CD4-positive, alpha-beta T cell treated with Interferon alpha-2 for 1 hour (primary cell): ENCODE results near the gene CTNNA2.
"Not testable (repeated sequence)": the region's sequence is repeated elsewhere in the genome, so short reads cannot be mapped to it uniquely, and the experiment has no call there.

Source experiments
- DNase-seq, 2 donors: peaks; one replicate each; pipeline ENCODE4 v3.0.0-alpha.2; 2020 to 2022

Gene CTNNA2

DNA sequence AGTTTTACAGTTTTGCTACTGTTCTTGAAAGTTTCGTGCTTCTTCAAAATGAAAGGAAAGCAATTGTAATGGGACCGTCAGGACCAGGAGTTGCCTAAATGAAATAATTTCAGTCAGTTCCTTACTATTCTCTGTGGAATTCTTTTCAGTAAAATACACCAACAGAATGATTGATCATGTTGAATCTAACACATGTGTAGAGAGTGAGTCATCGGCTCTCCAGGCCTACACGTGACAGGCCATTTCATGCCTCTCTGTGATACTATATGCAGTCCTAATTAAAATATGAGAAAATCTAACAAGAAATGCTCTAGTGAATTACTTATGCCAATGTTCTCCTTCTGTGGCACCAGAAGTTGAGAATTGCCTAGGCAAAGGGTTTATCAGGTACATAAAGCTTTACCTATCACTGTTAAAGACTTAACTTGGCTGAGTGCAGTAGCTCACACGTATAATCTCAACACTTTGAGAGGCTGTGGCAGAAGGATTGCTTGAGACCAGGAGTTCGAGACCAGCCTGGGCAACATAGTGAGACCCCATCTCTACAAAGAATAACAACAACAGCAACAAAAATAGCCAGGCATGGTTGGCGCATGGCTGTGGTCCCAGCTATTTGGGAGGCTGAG lies 592.3 kb downstream of the CTNNA2 start:
- no peak for DNase-seq

- no peak for DNase-seq
Observed at GRCh38 chr2:80111185-80111584, 598.3 kb downstream of the CTNNA2 start.

DNA sequence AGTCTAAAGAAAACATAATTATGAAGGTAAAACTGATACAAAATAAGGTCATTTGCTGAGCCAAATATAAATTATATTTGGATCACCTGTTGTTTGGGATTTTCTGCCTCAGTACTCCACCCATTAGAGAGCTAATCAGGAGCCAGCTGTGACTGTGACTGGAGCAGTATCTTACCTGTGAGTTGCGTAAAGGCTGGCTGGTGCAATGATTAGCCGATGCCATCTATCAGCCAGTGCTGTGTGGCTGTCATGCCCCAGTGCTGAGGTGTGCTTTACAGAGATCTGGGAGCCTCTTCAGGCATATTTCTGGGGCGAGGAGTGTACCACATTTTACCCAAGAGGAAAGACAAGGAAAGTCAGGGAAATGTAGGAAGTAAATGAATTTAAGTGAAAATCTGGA lies 599.9 kb downstream of the CTNNA2 start:
- DNase-seq, result no peak

DNA sequence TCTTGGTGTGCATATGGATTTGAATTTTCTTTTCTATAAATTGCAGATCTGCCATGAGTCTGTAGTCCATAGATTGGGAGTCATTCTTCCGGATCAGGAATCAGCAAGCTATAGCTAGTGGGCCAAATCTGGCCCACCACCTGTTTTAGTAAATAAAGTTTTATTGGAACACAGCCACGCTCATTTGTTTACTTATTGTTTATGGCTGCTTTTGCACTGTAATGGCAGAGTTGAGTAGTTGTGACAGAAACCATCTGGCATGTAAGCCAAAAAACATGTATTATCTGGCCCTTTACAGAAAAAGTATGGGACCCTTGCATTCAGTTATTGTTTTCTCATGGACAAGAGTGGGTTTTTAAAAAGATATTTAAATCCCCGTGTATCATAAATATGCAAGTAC lies 600.5 kb downstream of the CTNNA2 start:
- no peak for DNase-seq

DNA sequence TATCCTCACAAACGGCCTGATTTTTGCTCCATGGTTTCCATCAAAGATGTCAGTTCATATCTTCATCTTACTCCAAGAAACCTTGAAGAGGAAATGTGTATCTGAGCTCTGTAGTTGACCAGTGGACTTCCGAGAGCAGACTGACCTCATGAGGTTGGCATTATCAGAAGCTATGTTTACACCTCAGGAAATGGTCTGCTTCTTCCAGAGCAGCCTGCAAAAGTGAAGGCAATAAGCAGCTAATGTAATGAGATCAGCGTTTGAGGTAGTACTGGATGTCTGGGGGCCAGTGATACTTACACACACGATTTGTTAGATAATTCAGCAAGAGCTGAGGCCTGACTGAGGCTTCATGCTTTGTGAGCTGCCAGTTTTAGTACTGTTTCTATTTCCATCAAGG lies 602.0 kb downstream of the CTNNA2 start:
- no peak for DNase-seq

DNA sequence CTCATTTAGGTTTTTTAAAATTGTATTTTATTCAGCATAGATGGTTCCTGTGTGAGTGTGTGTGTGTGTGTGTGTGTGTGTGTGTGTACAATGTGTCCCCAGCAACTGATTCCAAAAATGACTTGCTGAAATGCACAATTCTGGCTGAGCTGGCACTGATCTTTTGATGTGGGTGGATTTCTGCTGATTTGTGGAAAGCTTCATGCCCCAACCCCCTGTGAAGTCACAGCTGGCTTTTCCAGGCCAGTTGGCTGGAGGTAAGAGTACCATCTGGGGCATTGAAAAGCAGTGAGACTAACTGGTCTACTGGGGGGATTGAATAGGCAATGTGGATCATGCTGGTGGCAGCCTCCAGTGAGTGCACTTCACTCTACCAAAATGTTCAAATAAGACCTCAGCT lies 604.5 kb downstream of the CTNNA2 start:
- no peak for DNase-seq

DNA sequence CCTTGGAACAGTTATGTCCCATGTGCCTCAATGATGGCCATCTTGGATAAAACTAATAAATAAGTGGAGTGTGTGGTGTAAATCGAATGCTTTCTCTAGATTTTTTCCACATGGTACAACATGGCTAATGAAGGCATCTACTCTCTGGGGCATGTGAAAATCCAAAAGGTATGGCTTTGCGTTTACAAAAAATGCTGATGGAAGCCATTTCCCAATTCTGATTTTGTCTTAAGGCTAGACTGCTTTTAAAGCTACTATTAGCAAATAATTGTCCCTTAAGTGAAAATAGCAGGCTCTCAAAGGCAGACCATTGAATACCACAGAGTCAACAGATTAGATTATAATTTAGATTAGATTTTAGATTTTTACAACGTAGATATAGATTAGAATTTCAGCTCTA lies 608.0 kb downstream of the CTNNA2 start:
- DNase-seq, result no peak

DNA sequence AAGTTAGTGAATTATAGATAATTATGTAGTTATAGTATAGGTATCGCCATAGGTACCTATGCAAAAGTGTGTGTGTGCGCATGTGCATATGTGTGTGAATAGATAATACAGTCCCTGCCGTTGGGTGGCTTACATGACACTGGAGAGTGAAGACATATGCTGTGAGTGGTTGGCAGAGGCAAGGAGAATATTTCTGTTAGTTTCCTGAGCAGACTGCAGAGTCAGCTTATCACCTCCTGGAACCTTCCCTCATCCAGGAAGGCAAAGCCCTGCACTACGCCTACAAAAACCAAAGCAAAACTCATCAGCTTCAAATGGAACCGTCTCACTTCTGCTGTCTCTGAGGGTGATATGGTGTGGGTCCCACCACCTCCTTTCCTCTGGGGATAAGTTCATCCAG lies 609.8 kb downstream of the CTNNA2 start:
- DNase-seq, result no peak

DNA sequence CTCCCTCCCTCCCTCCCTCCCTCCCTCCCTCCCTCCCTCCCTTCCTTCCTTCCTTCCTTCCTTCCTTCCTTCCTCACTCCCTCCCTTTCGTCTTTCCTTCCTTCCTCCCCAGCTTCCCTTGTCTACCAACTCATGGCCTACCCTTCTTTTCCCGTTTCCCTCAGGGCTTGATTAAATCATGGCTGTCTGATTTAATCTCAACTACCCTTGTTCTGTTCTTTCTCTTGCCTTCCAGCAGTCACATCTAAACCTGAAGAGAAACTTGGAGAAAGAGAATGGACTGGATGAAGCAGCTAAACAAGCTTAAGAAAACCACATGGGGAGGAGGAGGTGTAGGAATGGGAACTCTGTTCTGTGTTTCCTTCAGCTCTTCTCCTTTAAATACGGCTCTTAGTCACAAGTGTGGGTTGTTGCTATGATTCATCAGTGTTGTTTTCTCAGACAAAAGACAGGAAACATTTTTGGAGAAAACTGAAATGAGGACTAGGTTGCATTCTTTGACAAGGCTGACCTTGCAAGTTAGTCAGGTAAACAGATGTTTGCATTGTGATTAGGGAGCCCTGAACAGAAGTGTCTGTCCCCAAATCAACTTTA lies 613.8 kb downstream of the CTNNA2 start:
- no peak for DNase-seq

GRCh38 chr2:80128080-80128479 lies 615.2 kb downstream of the CTNNA2 start:
- DNase-seq, result no peak

GRCh38 chr2:80132281-80132680 lies 619.4 kb downstream of the CTNNA2 start:
- no peak for DNase-seq

- no peak for DNase-seq
Observed at GRCh38 chr2:80135001-80135400, 622.1 kb downstream of the CTNNA2 start.

- no peak for DNase-seq
Observed at GRCh38 chr2:80136338-80136737, 623.5 kb downstream of the CTNNA2 start.

DNA sequence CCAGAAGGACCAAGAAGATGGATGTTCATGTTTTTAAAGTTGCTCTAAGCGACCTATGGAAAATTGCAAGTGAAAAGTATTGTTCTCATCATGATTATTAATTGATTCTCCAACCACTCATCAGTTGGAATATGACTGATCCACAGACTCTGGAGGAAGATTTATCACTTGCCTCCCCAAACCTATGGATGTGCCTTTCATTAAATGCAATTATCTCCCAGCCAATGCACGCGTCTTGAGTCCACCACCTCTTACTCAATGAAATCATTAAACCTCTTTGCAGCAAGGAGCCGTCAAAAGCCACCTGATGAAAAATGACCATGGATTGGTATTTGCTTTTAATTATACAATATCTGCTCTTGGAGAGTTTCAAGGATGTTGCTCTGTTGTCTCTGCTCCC lies 626.1 kb downstream of the CTNNA2 start:
- DNase-seq, result no peak

GRCh38 chr2:80141007-80141726 lies 628.3 kb downstream of the CTNNA2 start:
- no peak for DNase-seq

- DNase-seq, result no peak
Observed at GRCh38 chr2:80145499-80145898, 632.6 kb downstream of the CTNNA2 start.

- not testable (repeated sequence) for DNase-seq
Observed at GRCh38 chr2:80146757-80147156, 633.9 kb downstream of the CTNNA2 start.

DNA sequence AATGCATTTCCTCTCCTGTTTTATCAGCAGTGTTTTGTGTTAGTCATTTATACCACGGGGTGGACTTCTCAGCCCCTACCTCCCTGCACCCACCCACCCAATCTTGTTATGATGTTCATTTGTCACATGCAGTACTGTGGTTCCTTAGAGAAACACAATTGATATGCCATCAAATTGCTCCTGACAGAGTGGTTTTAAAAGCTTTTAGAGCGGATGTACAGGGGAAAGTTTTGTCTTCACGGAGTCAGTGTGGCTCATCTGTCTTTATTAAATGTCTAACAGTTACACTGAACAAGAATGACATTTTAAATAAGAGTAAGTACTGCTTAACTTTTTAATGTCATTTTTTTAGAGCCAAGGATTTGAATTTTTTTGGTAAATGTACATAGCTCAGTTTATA lies 634.8 kb downstream of the CTNNA2 start:
- DNase-seq, result no peak

DNA sequence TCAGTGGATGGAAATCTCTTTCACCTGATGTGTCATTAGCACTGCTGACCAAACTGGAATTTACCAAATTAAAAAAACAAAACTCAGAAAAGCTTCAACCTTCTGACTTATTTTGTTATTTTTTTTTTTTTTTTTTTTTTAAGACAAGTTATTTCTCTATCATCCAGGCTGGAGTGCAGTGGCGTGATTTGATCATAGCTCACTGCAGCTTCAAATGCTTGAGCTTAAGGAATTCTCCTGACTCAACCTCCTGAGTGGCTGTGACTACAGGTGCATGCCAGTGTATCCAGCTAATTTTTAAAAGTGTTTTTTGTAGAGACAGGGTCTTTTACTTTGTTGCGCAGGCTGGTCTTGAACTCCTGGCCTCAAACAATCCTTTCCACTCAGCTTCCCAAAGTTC lies 636.1 kb downstream of the CTNNA2 start:
- no peak for DNase-seq

- DNase-seq, result no peak
Observed at GRCh38 chr2:80149991-80150390, 637.1 kb downstream of the CTNNA2 start.

GRCh38 chr2:80151248-80151647 lies 638.4 kb downstream of the CTNNA2 start:
- DNase-seq, result no peak

- no peak for DNase-seq
Observed at GRCh38 chr2:80151651-80152050, 638.8 kb downstream of the CTNNA2 start.

- no peak for DNase-seq
Observed at GRCh38 chr2:80153151-80153550, 640.3 kb downstream of the CTNNA2 start.

DNA sequence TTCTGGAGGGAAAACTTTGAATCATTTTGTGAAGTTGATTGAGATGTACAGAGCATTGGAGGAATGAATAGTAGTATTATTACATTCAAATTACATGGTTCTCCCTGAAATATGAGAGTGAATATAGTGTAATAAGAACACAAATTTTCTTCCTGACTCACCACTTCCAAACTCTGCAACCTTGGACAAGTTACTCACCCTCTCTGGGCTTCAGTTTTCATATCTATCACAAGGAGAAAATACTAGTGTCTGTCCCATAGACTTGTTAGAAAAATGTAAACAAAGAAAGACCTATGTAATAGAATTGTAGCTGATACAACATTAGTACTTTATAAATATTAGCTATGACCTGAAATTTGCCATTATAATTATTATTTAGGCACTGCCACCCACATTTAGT lies 640.9 kb downstream of the CTNNA2 start:
- no peak for DNase-seq
